ENCODE data around the gene LRCH4.

The LRCH4 gene

DNA sequence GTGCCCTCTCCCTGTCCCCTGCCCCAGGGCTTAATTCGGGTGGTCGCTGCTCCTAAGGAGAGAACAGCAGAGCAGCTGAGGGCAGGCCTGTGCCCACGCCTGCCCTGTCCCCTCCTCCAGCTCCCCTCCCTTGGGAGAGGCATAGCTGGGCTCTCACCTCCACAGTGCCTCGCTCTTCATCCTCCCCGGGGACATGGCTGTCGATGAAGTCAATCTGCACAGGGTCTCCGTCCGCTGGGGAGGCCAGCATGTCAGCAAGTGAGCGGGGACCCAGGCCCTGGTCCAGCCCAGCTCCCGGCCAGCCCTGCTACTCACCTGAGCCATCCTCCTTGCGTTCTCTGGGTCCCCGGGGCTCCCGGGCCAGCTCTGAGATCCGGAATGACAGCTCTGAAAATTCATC, 8.4 kb downstream of the LRCH4 start:
- TF ChIP-seq, protein P1, sequence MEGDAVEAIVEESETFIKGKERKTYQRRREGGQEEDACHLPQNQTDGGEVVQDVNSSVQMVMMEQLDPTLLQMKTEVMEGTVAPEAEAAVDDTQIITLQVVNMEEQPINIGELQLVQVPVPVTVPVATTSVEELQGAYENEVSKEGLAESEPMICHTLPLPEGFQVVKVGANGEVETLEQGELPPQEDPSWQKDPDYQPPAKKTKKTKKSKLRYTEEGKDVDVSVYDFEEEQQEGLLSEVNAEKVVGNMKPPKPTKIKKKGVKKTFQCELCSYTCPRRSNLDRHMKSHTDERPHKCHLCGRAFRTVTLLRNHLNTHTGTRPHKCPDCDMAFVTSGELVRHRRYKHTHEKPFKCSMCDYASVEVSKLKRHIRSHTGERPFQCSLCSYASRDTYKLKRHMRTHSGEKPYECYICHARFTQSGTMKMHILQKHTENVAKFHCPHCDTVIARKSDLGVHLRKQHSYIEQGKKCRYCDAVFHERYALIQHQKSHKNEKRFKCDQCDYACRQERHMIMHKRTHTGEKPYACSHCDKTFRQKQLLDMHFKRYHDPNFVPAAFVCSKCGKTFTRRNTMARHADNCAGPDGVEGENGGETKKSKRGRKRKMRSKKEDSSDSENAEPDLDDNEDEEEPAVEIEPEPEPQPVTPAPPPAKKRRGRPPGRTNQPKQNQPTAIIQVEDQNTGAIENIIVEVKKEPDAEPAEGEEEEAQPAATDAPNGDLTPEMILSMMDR (IDR thresholded peaks at IDR 0.05), result no peak
- no peak overlapping the region for H3K4me3 ChIP-seq (ENCODE audit: low read depth, low read length)
- H3K36me3 ChIP-seq (ENCODE audit: control insufficient read depth, insufficient read depth, low read length), result no peaks in the 10 kb centered on the region

DNA sequence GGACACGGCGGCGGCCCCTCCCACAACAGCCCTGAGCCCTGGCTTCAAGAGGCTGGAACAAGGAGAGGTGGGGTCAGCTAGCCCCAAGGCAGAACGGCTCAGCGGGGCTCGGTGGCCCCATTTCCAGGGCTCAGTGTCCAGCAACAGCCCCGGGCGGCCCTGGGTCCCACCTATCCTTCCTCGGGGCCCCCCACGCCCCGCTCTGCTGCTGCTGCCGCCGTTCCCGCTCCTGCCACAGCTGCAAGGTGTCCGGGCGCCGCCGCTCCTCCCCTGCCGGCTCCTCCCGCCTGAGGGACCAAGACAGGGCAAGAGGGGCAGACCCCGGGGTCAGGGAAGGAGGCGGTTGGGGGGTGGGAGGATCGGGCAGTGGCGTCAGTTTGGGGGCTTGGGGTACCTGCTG, 8.8 kb downstream of the LRCH4 start:
- Histone ChIP-seq H2AFZ (no peak overlapping the region), H3K4me1 (peaks cover 3% of the 10 kb centered on the region), H3K4me3 (ENCODE audit: low read depth, low read length) (no peak overlapping the region), H3K79me2 (peaks cover 3% of the 10 kb centered on the region), H3K4me2 (ENCODE audit: low read length) (no peak overlapping the region), H3K9me3 (ENCODE audit: control insufficient read depth, low read length) (no peaks in the 10 kb centered on the region), H3K27me3 (ENCODE audit: control insufficient read depth, insufficient read depth, low read length) (no peaks in the 10 kb centered on the region), H3K9ac (no peak overlapping the region), H3K36me3 (ENCODE audit: control insufficient read depth, insufficient read depth, low read length) (no peaks in the 10 kb centered on the region), H3K27ac (no peak overlapping the region)
- TF ChIP-seq, protein P1 (IDR thresholded peaks at IDR 0.05), result no peak

More for the DNA sequence above, 8.4 kb downstream of the LRCH4 start:
- no peaks in the 10 kb centered on the region for H3K9me3 ChIP-seq (ENCODE audit: control insufficient read depth, low read length)
- H3K27me3 ChIP-seq (ENCODE audit: control insufficient read depth, insufficient read depth, low read length), result no peaks in the 10 kb centered on the region
- peaks cover 7% of the 10 kb centered on the region for H3K4me1 ChIP-seq
- H3K4me2 ChIP-seq (ENCODE audit: low read length), result no peak overlapping the region
- no peak overlapping the region for H2AFZ ChIP-seq
- no peak overlapping the region for H3K27ac ChIP-seq
- no peak overlapping the region for H3K9ac ChIP-seq
- peaks cover 3% of the 10 kb centered on the region for H3K79me2 ChIP-seq

DNA sequence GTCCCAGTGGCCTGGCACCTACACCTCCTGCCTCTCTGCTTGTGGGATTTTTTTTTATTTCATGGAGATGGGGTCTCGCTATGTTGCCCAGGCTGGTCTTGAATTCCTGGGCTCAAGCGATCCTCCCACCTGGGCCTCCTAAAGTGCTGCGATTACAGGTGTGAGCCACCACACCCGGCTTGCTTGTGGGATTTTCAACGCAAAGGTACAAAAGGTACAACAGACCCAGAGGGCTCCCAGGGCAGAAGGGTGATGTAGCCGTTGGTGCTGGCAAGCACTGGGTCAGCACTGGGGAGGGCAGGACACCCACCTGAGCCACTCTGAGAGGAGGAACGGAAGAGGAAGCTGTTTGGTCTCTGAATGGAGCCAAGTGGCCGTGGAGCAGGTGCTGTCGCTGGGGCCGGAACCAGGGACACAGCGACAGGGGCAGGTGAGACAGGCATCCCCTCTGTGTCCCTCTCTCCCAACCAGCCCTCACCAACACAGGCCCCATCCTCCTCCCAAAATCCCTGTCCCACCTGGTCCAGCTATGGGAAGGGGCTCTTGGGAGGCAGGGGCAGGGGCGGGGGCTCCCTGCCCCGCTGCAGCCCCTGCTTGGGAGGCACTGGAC, 9.4 kb downstream of the LRCH4 start:
- H3K4me3 ChIP-seq (ENCODE audit: low read depth, low read length), result no peak overlapping the region
- TF ChIP-seq, protein P1 (IDR thresholded peaks at IDR 0.05), result no peak
- H2AFZ ChIP-seq, result no peak overlapping the region
- H3K9ac ChIP-seq, result no peak overlapping the region
- H3K79me2 ChIP-seq, result peaks cover under 1% of the 10 kb centered on the region
- H3K9me3 ChIP-seq (ENCODE audit: control insufficient read depth, low read length), result no peaks in the 10 kb centered on the region
- H3K4me2 ChIP-seq (ENCODE audit: low read length), result no peak overlapping the region
- H3K27me3 ChIP-seq (ENCODE audit: control insufficient read depth, insufficient read depth, low read length), result no peaks in the 10 kb centered on the region
- H3K4me1 ChIP-seq, result no peaks in the 10 kb centered on the region
- H3K36me3 ChIP-seq (ENCODE audit: control insufficient read depth, insufficient read depth, low read length), result no peaks in the 10 kb centered on the region
- no peak overlapping the region for H3K27ac ChIP-seq

DNA sequence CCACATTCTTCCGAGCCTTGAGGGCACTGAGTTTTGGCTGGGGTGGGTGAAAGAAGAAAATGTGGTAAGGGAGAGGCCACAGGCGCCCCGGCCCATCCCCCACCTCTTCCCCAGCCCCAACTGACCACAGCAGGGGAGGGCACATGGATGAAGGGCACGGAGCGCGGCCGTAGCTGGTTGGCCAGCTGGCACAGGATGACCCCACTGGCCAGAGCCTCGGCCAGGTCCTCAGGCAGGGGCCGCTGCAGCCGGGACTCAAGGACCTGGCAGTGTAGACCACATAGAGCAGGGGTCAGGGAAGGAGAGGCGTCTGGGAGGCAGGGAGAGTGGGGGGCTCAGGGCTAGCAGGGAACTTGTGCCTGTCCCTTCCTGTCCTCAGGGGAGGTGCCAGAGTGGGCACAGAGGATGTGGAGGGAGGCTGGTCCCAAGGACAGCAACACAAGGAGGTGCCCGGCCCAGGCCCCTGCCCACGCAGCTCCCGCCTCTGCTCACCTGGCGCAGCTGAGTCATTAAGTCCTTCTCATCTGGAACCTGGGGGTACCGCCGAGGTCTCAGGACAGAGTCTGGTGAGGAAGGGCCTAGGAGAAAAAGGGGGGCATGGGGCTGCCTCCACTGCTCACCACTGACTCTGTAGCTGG, 10.1 kb downstream of the LRCH4 start:
- Histone ChIP-seq H3K4me2 (ENCODE audit: low read length) (no peak overlapping the region), H3K4me3 (ENCODE audit: low read depth, low read length) (no peak overlapping the region), H3K9me3 (ENCODE audit: control insufficient read depth, low read length) (no peaks in the 10 kb centered on the region), H3K9ac (no peak overlapping the region), H2AFZ (no peak overlapping the region), H3K27me3 (ENCODE audit: control insufficient read depth, insufficient read depth, low read length) (no peaks in the 10 kb centered on the region), H3K4me1 (no peaks in the 10 kb centered on the region), H3K36me3 (ENCODE audit: control insufficient read depth, insufficient read depth, low read length) (no peaks in the 10 kb centered on the region), H3K27ac (no peak overlapping the region), H3K79me2 (no peaks in the 10 kb centered on the region)
- TF ChIP-seq, protein P1 (IDR thresholded peaks at IDR 0.05), result no peak

DNA sequence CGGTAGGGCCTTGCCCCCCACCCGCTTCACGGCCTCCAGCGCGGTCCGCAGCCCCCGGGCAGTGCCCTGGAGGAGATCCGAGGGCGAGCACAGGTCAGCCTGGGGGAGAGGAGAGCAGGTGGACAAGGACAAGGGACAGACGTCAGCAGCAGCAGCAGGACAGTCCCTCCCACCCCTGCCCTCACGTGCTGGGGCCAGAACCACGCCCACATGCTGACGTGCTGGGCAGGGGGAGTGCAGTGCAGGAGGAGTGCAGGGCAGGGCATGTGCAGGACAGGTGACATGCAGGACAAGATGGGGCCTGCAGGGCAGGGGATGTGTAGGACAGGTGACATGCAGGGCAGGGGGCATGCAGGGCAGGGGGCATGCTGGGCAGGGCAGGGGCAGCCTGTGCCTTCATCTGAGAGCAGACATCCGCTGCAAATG, 10.7 kb downstream of the LRCH4 start:
- Histone ChIP-seq H3K9ac (no peak overlapping the region), H3K4me1 (no peaks in the 10 kb centered on the region), H3K4me3 (ENCODE audit: low read depth, low read length) (no peak overlapping the region), H2AFZ (no peak overlapping the region), H3K9me3 (ENCODE audit: control insufficient read depth, low read length) (no peaks in the 10 kb centered on the region), H3K4me2 (ENCODE audit: low read length) (no peak overlapping the region), H3K79me2 (no peaks in the 10 kb centered on the region), H3K27me3 (ENCODE audit: control insufficient read depth, insufficient read depth, low read length) (no peaks in the 10 kb centered on the region), H3K36me3 (ENCODE audit: control insufficient read depth, insufficient read depth, low read length) (no peaks in the 10 kb centered on the region), H3K27ac (no peak overlapping the region)
- TF ChIP-seq, protein P1 (IDR thresholded peaks at IDR 0.05), result no peak
